GM12878 (cell line): Measurements from ENCODE around the gene CLSTN2. TPM values are rescaled to one million over a fixed set of nuclear protein-coding genes. Genes with fewer than 3 reads are reported as not detected.

ENCODE experiments used
- ATAC-seq: fragments of 200-7000 bp; cut with Tn5 transposase; 3 replicates; pipeline ENCODE4 v1.9.1; 2020; ENCODE audit warnings: mild to moderate bottlenecking, moderate library complexity
- BruUV-seq: library from RNA; stranded (reverse); fragments of 400-500 nt; replicated peaks from 2 replicates; lab custom pipeline; 2021; lab: Mats Ljungman, UMichigan
- CTCF ChIA-PET: fragments of 300-600 bp; sonication (Branson Sonifier 250); formaldehyde crosslinking; extraction: SDS; loops from one replicate; lab custom pipeline; 2021; ENCODE audit warnings: inconsistent platforms; lab: Yijun Ruan, JAX
- POLR2A ChIA-PET: fragments of 350-600 bp; formaldehyde crosslinking; extraction: SDS; loops from one replicate; lab custom pipeline; 2021; ENCODE audit warnings: inconsistent platforms; lab: Charles Lee
- RAD21 ChIA-PET: fragments of 300-600 bp; sonication (Branson Sonifier 250); formaldehyde crosslinking; loops from one replicate; lab custom pipeline; 2023; ENCODE audit warnings: antibody characterized with exemption; ENCODE audit not compliant: unreplicated experiment; lab: Charles Lee
- SMC1A ChIA-PET: fragments of 300-600 bp; sonication (Branson Sonifier 250); formaldehyde crosslinking; loops from one replicate; lab custom pipeline; 2023; ENCODE audit not compliant: unreplicated experiment, uncharacterized antibody; lab: Charles Lee
- DNase-seq: peaks from one replicate; pipeline ENCODE4 v3.0.0-alpha.2; 2011; ENCODE audit warnings: low read depth, low spot score
- FAIRE-seq: peaks from 3 replicates; lab custom pipeline; 2011; peaks lifted over from hg19 to GRCh38; lab: Jason Lieb, UNC
- H2AFZ ChIP-seq: 2 replicates; pipeline ENCODE4 v1.6.0; 2011; ENCODE audit warnings: low read depth, low read length, control low read depth; ENCODE audit not compliant: control insufficient read depth
- H3K27ac ChIP-seq: 2 replicates; pipeline ENCODE4 v1.5.1; 2011; ENCODE audit warnings: control low read depth; ENCODE audit not compliant: control insufficient read depth, insufficient read depth
- H3K27me3 ChIP-seq, 2 experiments: replicated peaks in 1 of 2; 2 replicates each; pipeline versions ENCODE4 v1.6.0 to v1.6.1; 2011; ENCODE audit warnings: low read length in 1 of 2; ENCODE audit not compliant: control insufficient read depth in 2 of 2, insufficient read depth in 2 of 2
- H3K36me3 ChIP-seq, 2 experiments: 2 replicates each; pipeline ENCODE4 v1.5.1; 2011; ENCODE audit warnings: low read length in 1 of 2; ENCODE audit not compliant: control insufficient read depth in 2 of 2, insufficient read depth in 2 of 2
- H3K4me1 ChIP-seq: 2 replicates; pipeline ENCODE4 v1.6.1; 2011; ENCODE audit warnings: mild to moderate bottlenecking, low read length, moderate library complexity, mixed read lengths; ENCODE audit not compliant: control insufficient read depth, insufficient read depth
- H3K4me2 ChIP-seq: 2 replicates; pipeline ENCODE4 v1.6.0; 2011; ENCODE audit warnings: control low read depth; ENCODE audit not compliant: control insufficient read depth, insufficient read depth
- H3K4me3 ChIP-seq: fragments of 200-600 bp; sonication (generic); 2 replicates; pipeline ENCODE4 v1.5.1; 2016
- H3K79me2 ChIP-seq: 2 replicates; pipeline ENCODE4 v1.6.0; 2011; ENCODE audit warnings: low read length; ENCODE audit not compliant: control insufficient read depth, insufficient read depth
- H3K9ac ChIP-seq: 2 replicates; pipeline ENCODE4 v1.8.0; 2011; ENCODE audit warnings: low read length, control low read depth, mixed read lengths; ENCODE audit not compliant: control insufficient read depth, insufficient read depth
- H3K9me3 ChIP-seq: replicated peaks from 3 replicates; pipeline ENCODE4 v1.5.1; 2011; ENCODE audit warnings: mild to moderate bottlenecking, low read length; ENCODE audit not compliant: control insufficient read depth, insufficient read depth
- H4K20me1 ChIP-seq: 2 replicates; pipeline ENCODE4 v1.6.0; 2011; ENCODE audit not compliant: control insufficient read depth, insufficient read depth
- BCL11A ChIP-seq: IDR thresholded peaks from 2 replicates; pipeline ENCODE4 v1.6.1; 2011; ENCODE audit warnings: low read depth, low read length
- BRCA1 ChIP-seq: IDR thresholded peaks from 2 replicates; pipeline ENCODE4 v1.6.1; 2011; ENCODE audit warnings: low read depth, low read length, improper control_type of control experiment
- CBX3 ChIP-seq: fragments of 200-600 bp; sonication (generic); IDR thresholded peaks from 2 replicates; pipeline ENCODE4 v1.6.1; 2016; ENCODE audit warnings: low read depth, borderline replicate concordance
- CHD4 ChIP-seq: fragments of 200-600 bp; sonication (generic); IDR thresholded peaks from 2 replicates; pipeline ENCODE4 v1.6.1; 2016; ENCODE audit warnings: mild to moderate bottlenecking
- IKZF2 ChIP-seq, 2 experiments: fragments of 450-650 bp; IDR thresholded peaks; 2 replicates each; pipeline ENCODE4 v1.6.1; 2017; ENCODE audit warnings: mild to moderate bottlenecking in 2 of 2, moderate library complexity in 2 of 2
- NR2F1 ChIP-seq: fragments of 450-650 bp; conservative IDR thresholded peaks from 2 replicates; pipeline ENCODE4 v1.6.1; 2017; ENCODE audit warnings: mild to moderate bottlenecking
- PML ChIP-seq: IDR thresholded peaks from 2 replicates; pipeline ENCODE4 v1.6.1; 2012; ENCODE audit warnings: low read length, inconsistent platforms
- POLR2AphosphoS2 ChIP-seq: IDR thresholded peaks from 2 replicates; pipeline ENCODE4 v1.6.1; 2011; ENCODE audit warnings: low read depth, mild to moderate bottlenecking, low read length, improper control_type of control experiment, moderate library complexity
- RCOR1 ChIP-seq: conservative IDR thresholded peaks from 2 replicates; pipeline ENCODE4 v1.6.1; 2012; ENCODE audit warnings: low read depth, low read length, improper control_type of control experiment
- RFX5 ChIP-seq: IDR thresholded peaks from 2 replicates; pipeline ENCODE4 v1.6.1; 2011; ENCODE audit warnings: low read depth, low read length, improper control_type of control experiment
- ZBED1 ChIP-seq: IDR thresholded peaks from 2 replicates; pipeline ENCODE4 v1.6.1; 2016; ENCODE audit warnings: borderline replicate concordance
- ZNF274 ChIP-seq: IDR thresholded peaks from one replicate; pipeline ENCODE4 v1.8.0; 2011; ENCODE audit not compliant: insufficient read length, insufficient read depth
- WGBS: methylation state at CpG from one replicate; pipeline ENCODE4 v1.1.6; 2016; ENCODE audit warnings: low lambda C conversion rate; ENCODE audit not compliant: insufficient replicate concordance, insufficient coverage; ENCODE audit errors: missing lambda C conversion rate; 5-methylcytosine and 5-hydroxymethylcytosine counted together
- in situ Hi-C: fragments of 300-500 bp; cut with MboI; formaldehyde crosslinking; loops from 9 replicates; pipeline ENCODE4 v1.14.3; 2018; ENCODE audit warnings: mixed read lengths
- intact Hi-C: fragments of 100-400 bp; cut with micrococcal nuclease; formaldehyde crosslinking; loops from one replicate; pipeline ENCODE4 v1.14.2; 2022; ENCODE audit not compliant: unreplicated experiment
- polyA plus RNA-seq, 11 experiments: library from polyadenylated mRNA; depleted of rRNA in 4 of 11; unstranded in 6 of 11; stranded (reverse) in 5 of 11; fragments of >200 nt; fragmentation: Nextera tagmentation in 4 of 11; fragmentation: Illumina TruSeq in 1 of 11; extraction: Ambion mirVana in 4 of 11; extraction: Trizol in 1 of 11; gene quantifications; 1 replicate in 1 of 11; 2 replicates in 10 of 11; pipeline versions ENCODE4 v1.2.1 to v1.2.3, GENCODE V29; 2011 to 2016; ENCODE audit warnings: inconsistent platforms in 2 of 11, missing spikeins in 2 of 11, low read depth in 1 of 11
- total RNA-seq, 4 experiments: library from RNA; depleted of rRNA in 3 of 4; stranded (reverse); fragments of >200 nt in 3 of 4; fragmentation: Illumina TruSeq in 1 of 4; extraction: Trizol in 1 of 4; gene quantifications; 2 replicates each; pipeline versions ENCODE4 v1.2.1 to v1.2.3, GENCODE V29; 2013 to 2021
- TF ChIP-seq, protein P1 (sequence below): IDR thresholded peaks from 2 replicates; pipeline ENCODE4 v1.6.1; 2012; ENCODE audit warnings: mild to moderate bottlenecking, low read depth, low read length

The CLSTN2 gene
- total and polyA plus RNA-seq, 10 of the 15 experiments (the other 5 are each of a cell fraction or from before 2014, with no cell fraction given): under 0.01 to 0.10 (median under 0.01) TPM; not detected in 5

DNA sequence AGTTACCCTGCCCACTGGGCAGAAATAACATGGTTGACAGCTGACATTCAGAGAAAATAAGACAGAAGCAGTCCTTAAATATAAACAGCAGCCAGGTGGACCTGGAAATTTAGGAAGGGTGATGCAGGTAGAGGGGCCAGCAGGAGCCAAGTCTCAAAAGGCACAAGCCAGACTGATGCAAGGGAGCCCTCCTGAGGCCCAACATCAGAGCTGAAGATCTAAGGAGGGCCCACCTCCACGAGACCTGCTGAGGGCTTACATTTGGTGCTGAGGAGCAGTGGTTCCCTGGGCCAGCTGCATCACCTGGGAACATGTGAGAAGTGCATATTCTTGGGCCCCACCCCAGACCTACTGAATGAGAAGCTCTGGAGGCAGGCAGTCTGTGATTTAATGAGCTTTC lies 637.3 kb downstream of the CLSTN2 start:
- intact Hi-C loops: no loop called here
- POLR2A ChIA-PET: no interaction called here

More for the DNA sequence above, 637.3 kb downstream of the CLSTN2 start:
- no peak for ATAC-seq
- WGBS: 0% methylated on average over 1 of the region's 1 CpG
- H4K20me1 ChIP-seq: no peaks in the 10 kb centered on the region
- FAIRE-seq: no peak
- in situ Hi-C loops: no loop called here
- no peaks in the 10 kb centered on the region for H3K9me3 ChIP-seq
- no peaks in the 10 kb centered on the region for H3K4me1 ChIP-seq
- H3K4me3 ChIP-seq: no peak overlapping the region
- BruUV-seq: no TSS peak
- H3K4me2 ChIP-seq: no peak overlapping the region
- ChIA-PET SMC1A (interaction anchor here (0.5 kb wide), 1 partner anchor 410 kb away, joined by 3 read pairs; no protein-coding TSS in a partner anchor), RAD21 (no interaction called here), CTCF (interaction anchor here (1.3 kb wide), 1 partner anchor 9 kb away, joined by 3 read pairs; no protein-coding TSS in a partner anchor)
- no peaks in the 10 kb centered on the region for H3K36me3 ChIP-seq
- no peaks in the 10 kb centered on the region; a peak in 1 of 4 replicates for H3K27me3 ChIP-seq
- H3K9ac ChIP-seq: no peak overlapping the region
- no peaks in the 10 kb centered on the region for H3K79me2 ChIP-seq
- no peak overlapping the region for H2AFZ ChIP-seq
- DNase-seq: no peak
- H3K27ac ChIP-seq: no peak overlapping the region
- TF ChIP-seq NR2F1: no peak
- no peak for TF ChIP-seq RCOR1
- TF ChIP-seq PML: no peak
- TF ChIP-seq RFX5: no peak
- TF ChIP-seq ZBED1: no peak
- TF ChIP-seq, protein P1, sequence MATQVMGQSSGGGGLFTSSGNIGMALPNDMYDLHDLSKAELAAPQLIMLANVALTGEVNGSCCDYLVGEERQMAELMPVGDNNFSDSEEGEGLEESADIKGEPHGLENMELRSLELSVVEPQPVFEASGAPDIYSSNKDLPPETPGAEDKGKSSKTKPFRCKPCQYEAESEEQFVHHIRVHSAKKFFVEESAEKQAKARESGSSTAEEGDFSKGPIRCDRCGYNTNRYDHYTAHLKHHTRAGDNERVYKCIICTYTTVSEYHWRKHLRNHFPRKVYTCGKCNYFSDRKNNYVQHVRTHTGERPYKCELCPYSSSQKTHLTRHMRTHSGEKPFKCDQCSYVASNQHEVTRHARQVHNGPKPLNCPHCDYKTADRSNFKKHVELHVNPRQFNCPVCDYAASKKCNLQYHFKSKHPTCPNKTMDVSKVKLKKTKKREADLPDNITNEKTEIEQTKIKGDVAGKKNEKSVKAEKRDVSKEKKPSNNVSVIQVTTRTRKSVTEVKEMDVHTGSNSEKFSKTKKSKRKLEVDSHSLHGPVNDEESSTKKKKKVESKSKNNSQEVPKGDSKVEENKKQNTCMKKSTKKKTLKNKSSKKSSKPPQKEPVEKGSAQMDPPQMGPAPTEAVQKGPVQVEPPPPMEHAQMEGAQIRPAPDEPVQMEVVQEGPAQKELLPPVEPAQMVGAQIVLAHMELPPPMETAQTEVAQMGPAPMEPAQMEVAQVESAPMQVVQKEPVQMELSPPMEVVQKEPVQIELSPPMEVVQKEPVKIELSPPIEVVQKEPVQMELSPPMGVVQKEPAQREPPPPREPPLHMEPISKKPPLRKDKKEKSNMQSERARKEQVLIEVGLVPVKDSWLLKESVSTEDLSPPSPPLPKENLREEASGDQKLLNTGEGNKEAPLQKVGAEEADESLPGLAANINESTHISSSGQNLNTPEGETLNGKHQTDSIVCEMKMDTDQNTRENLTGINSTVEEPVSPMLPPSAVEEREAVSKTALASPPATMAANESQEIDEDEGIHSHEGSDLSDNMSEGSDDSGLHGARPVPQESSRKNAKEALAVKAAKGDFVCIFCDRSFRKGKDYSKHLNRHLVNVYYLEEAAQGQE: no peak
- no peak for TF ChIP-seq IKZF2 (IDR thresholded peaks at IDR 0.05)
- TF ChIP-seq BRCA1: no peak
- no peak for TF ChIP-seq POLR2AphosphoS2
- TF ChIP-seq CBX3: no peak
- no peak for TF ChIP-seq CHD4
- TF ChIP-seq BCL11A: no peak
- no peak for TF ChIP-seq ZNF274
